ENCODE data around the gene MGAT4A. TPM values are rescaled to one million over a fixed set of nuclear protein-coding genes. Genes with fewer than 3 reads are reported as not detected.

Gene MGAT4A
- total RNA-seq, 2 experiments from 2014 or later, result 10.1 to 15.4 TPM

- TF ChIP-seq EZH2phosphoT487 (IDR thresholded peaks at IDR 0.05; ENCODE audit: borderline replicate concordance, low read depth, low read length), result no peak
- TF ChIP-seq, protein P1, sequence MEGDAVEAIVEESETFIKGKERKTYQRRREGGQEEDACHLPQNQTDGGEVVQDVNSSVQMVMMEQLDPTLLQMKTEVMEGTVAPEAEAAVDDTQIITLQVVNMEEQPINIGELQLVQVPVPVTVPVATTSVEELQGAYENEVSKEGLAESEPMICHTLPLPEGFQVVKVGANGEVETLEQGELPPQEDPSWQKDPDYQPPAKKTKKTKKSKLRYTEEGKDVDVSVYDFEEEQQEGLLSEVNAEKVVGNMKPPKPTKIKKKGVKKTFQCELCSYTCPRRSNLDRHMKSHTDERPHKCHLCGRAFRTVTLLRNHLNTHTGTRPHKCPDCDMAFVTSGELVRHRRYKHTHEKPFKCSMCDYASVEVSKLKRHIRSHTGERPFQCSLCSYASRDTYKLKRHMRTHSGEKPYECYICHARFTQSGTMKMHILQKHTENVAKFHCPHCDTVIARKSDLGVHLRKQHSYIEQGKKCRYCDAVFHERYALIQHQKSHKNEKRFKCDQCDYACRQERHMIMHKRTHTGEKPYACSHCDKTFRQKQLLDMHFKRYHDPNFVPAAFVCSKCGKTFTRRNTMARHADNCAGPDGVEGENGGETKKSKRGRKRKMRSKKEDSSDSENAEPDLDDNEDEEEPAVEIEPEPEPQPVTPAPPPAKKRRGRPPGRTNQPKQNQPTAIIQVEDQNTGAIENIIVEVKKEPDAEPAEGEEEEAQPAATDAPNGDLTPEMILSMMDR (conservative IDR thresholded peaks at IDR 0.05; ENCODE audit: low read length), result no peak
- CTCF ChIA-PET (ENCODE audit: unreplicated experiment), result no interaction called here
- no peak overlapping the region for H3K27ac ChIP-seq (ENCODE audit: low read depth, low read length, poor library complexity, severe bottlenecking)
These were observed 7.4 kb upstream of the MGAT4A start for GRCh38 chr2:98738304-98738703.

GRCh38 chr2:98737848-98738247, 6.9 kb upstream of the MGAT4A start:
- H3K4me2 ChIP-seq (ENCODE audit: low read length), result no peak overlapping the region
- H4K20me1 ChIP-seq (ENCODE audit: insufficient read depth, low read length), result no peaks in the 10 kb centered on the region
- H3K79me2 ChIP-seq (ENCODE audit: insufficient read depth, low read depth, low read length), result no peaks in the 10 kb centered on the region
- ChIA-PET POLR2A (interaction anchor here (0.5 kb wide), 1 partner anchor 20 kb away, joined by 3 read pairs; no protein-coding TSS in a partner anchor), CTCF (ENCODE audit: unreplicated experiment) (no interaction called here)
- intact Hi-C loops (cut with micrococcal nuclease; ENCODE audit: unreplicated experiment), result no loop called here
- no peak overlapping the region for H2AFZ ChIP-seq (ENCODE audit: low read length)
- DNase-seq (ENCODE audit: low spot score), result no peak
- H3K9me2 ChIP-seq (ENCODE audit: insufficient read depth, low read length), result no peaks in the 10 kb centered on the region
- H3K4me3 ChIP-seq (ENCODE audit: low read depth, low read length, poor library complexity, severe bottlenecking), result no peak overlapping the region
- H3K36me3 ChIP-seq (ENCODE audit: insufficient read depth, low read length), result no peaks in the 10 kb centered on the region
- BruUV-seq (replicated peaks), result no TSS peak
- TF ChIP-seq EZH2phosphoT487 (IDR thresholded peaks at IDR 0.05; ENCODE audit: borderline replicate concordance, low read depth, low read length), result no peak
- TF ChIP-seq, protein P1 (conservative IDR thresholded peaks at IDR 0.05; ENCODE audit: low read length), result no peak
- no peak overlapping the region for H3K27ac ChIP-seq (ENCODE audit: low read depth, low read length, poor library complexity, severe bottlenecking)
- H3K9me3 ChIP-seq (ENCODE audit: low read length), result no peaks in the 10 kb centered on the region
- peaks cover 12% of the 10 kb centered on the region for H3K4me1 ChIP-seq (ENCODE audit: insufficient read depth, low read length, poor library complexity, severe bottlenecking)

More at GRCh38 chr2:98738304-98738703, 7.4 kb upstream of the MGAT4A start:
- DNase-seq (ENCODE audit: low spot score), result no peak
- Histone ChIP-seq H3K4me1 (ENCODE audit: insufficient read depth, low read length, poor library complexity, severe bottlenecking) (peaks cover 12% of the 10 kb centered on the region), H3K4me3 (ENCODE audit: low read depth, low read length, poor library complexity, severe bottlenecking) (no peak overlapping the region), H2AFZ (ENCODE audit: low read length) (no peak overlapping the region), H3K9me3 (ENCODE audit: low read length) (no peaks in the 10 kb centered on the region), H3K36me3 (ENCODE audit: insufficient read depth, low read length) (no peaks in the 10 kb centered on the region), H3K9me2 (ENCODE audit: insufficient read depth, low read length) (no peaks in the 10 kb centered on the region), H3K4me2 (ENCODE audit: low read length) (no peak overlapping the region), H3K79me2 (ENCODE audit: insufficient read depth, low read depth, low read length) (no peaks in the 10 kb centered on the region), H4K20me1 (ENCODE audit: insufficient read depth, low read length) (no peaks in the 10 kb centered on the region)
- intact Hi-C loops (cut with micrococcal nuclease; ENCODE audit: unreplicated experiment), result no loop called here
- no TSS peak for BruUV-seq (replicated peaks)
- POLR2A ChIA-PET, result no interaction called here

- ChIA-PET CTCF (ENCODE audit: unreplicated experiment) (no interaction called here), POLR2A (no interaction called here)
- Histone ChIP-seq H3K36me3 (ENCODE audit: insufficient read depth, low read length) (no peaks in the 10 kb centered on the region), H4K20me1 (ENCODE audit: insufficient read depth, low read length) (no peaks in the 10 kb centered on the region), H3K9me3 (ENCODE audit: low read length) (no peaks in the 10 kb centered on the region), H3K4me2 (ENCODE audit: low read length) (no peak overlapping the region), H3K4me1 (ENCODE audit: insufficient read depth, low read length, poor library complexity, severe bottlenecking) (peaks cover 18% of the 10 kb centered on the region), H3K27ac (ENCODE audit: low read depth, low read length, poor library complexity, severe bottlenecking) (no peak overlapping the region), H3K79me2 (ENCODE audit: insufficient read depth, low read depth, low read length) (no peaks in the 10 kb centered on the region), H2AFZ (ENCODE audit: low read length) (no peak overlapping the region), H3K4me3 (ENCODE audit: low read depth, low read length, poor library complexity, severe bottlenecking) (no peak overlapping the region), H3K9me2 (ENCODE audit: insufficient read depth, low read length) (no peaks in the 10 kb centered on the region)
- DNase-seq (ENCODE audit: low spot score), result no peak
- BruUV-seq (replicated peaks), result no TSS peak
- intact Hi-C loops (cut with micrococcal nuclease; ENCODE audit: unreplicated experiment), result no loop called here
- TF ChIP-seq, protein P1 (conservative IDR thresholded peaks at IDR 0.05; ENCODE audit: low read length), result no peak
- TF ChIP-seq EZH2phosphoT487 (IDR thresholded peaks at IDR 0.05; ENCODE audit: borderline replicate concordance, low read depth, low read length), result no peak
These were observed 5.5 kb upstream of the MGAT4A start for GRCh38 chr2:98736464-98736889.

Data from OCI-LY7 (cell line).